ENCODE results near the gene ZIC4.

DNA sequence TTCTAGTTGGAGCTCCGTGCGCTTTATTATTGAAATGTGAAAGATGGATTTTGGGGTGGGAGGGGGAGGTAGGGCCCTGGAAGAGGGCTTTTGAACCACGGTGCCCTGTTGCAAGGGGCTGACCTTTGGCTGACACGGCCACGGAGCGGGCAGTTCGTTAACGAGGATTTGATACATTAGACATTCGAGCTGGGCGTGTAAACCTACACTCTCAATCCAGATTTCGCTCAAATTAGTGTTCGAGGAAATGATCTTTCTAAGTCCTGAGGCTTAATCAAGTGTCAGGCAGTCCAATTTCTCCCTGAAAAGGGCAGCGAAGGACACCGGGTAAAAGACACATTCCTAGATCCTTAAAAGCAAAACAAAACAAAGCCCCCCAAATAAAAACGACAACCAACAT, 15.9 kb upstream of the ZIC4 start:
- TF ChIP-seq, protein P1, sequence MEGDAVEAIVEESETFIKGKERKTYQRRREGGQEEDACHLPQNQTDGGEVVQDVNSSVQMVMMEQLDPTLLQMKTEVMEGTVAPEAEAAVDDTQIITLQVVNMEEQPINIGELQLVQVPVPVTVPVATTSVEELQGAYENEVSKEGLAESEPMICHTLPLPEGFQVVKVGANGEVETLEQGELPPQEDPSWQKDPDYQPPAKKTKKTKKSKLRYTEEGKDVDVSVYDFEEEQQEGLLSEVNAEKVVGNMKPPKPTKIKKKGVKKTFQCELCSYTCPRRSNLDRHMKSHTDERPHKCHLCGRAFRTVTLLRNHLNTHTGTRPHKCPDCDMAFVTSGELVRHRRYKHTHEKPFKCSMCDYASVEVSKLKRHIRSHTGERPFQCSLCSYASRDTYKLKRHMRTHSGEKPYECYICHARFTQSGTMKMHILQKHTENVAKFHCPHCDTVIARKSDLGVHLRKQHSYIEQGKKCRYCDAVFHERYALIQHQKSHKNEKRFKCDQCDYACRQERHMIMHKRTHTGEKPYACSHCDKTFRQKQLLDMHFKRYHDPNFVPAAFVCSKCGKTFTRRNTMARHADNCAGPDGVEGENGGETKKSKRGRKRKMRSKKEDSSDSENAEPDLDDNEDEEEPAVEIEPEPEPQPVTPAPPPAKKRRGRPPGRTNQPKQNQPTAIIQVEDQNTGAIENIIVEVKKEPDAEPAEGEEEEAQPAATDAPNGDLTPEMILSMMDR (IDR thresholded peaks at IDR 0.05), result no peak
- no peak for TF ChIP-seq POLR2A (IDR thresholded peaks at IDR 0.05)
- no peak for TF ChIP-seq POLR2AphosphoS5 (IDR thresholded peaks at IDR 0.05)

All from prostate gland (tissue), 2 donors.